Stimulated activated CD8-positive, alpha-beta memory T cell treated with anti-CD3 and anti-CD28 coated beads, Interleukin-12 subunit alpha, Interleukin-12 subunit beta, amount 100 ng/mL, for 4 hours (primary cell): ENCODE results near the gene INPP5F.
"Not testable (repeated sequence)": the region's sequence is repeated elsewhere in the genome, so short reads cannot be mapped to it uniquely, and the experiment has no call there.

Experiments
- DNase-seq: peaks from one replicate; pipeline ENCODE4 v3.0.0-alpha.2; 2020; ENCODE audit warnings: low read depth

INPP5F gene

DNA sequence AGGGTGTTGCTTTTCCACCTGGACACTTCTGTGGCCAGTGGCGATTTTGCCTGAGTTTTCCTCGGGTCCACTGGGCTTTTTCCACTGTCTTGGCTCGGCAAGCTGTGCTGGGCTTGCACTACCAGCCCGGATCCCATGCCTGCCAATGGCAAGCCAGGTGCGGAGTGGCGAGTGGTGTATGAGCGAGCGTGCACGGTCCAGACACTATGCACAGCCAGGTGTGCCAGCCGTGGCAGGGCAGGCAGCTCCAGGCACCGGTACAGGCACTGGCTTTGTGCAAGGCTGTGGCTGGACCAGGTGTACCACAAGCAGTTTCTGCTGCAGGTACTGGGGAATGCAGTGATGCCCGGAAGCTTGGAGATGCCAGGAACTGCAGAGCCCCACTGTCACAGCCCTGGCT, 22.1 kb downstream of the INPP5F start:
- no peak for DNase-seq

- DNase-seq: no peak
Measured at GRCh38 chr10:119748871-119749270, 23.0 kb downstream of the INPP5F start.

DNA sequence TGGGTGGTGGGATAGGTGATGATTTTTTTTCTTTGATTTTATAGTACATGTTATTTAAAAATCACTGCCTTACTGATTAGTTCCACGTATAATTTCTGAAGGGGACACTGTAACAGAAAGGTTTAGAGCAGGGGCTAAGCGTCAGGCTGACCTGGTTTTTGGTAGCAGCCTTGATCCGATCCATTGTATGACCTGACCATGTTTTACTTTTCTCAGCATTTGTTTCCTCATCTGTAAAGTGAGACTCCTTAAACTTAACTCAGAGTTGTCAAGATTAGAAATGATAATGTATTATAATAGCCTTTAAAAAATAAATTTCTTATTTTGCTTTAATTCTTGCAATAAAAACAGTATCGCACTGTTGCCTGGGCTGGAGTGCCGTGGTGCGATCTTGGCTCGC, 23.6 kb downstream of the INPP5F start:
- DNase-seq: no peak

GRCh38 chr10:119750391-119751230, 24.8 kb downstream of the INPP5F start:
- no peak for DNase-seq

GRCh38 chr10:119753309-119753708, 27.5 kb downstream of the INPP5F start:
- no peak for DNase-seq

GRCh38 chr10:119754085-119754484, 28.2 kb downstream of the INPP5F start:
- DNase-seq: no peak

DNA sequence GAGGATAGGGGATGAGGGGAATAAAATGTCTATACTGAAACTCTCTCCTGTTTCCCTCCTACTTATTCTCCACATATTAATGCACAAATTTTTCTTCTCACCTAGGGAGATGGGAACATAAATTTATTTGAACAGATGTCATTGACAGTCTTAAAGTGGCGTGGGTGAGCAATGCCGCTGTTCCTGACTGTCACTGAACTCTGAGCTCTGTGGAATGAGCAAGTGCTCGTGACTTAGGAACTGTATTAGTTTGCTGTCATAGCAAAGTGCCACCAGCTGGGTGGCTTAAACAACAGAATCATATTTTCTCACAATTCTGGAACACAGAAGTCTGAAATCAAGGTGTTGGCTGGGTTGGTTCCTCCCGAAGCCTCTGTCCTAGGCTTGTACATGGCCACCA, 29.1 kb downstream of the INPP5F start:
- DNase-seq: no peak

DNA sequence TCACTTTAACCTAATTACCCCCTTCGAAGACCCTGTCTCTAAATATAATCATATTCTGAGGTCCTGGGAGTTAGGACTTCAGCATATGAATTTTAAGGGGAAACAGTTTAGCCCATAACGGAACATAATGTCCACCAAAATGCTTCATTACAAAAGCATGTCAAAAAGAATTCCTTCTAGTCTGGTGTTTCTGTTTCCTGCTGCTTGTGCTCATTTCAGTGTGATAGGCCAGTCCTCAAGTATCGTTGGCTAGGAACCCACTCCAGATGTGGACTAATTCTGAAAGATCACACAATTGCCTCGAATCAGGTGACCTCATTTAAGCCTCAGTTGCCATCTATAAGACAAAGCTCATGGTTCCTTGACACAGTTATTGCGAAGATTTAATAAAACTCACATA, 29.6 kb downstream of the INPP5F start:
- DNase-seq: no peak

DNA sequence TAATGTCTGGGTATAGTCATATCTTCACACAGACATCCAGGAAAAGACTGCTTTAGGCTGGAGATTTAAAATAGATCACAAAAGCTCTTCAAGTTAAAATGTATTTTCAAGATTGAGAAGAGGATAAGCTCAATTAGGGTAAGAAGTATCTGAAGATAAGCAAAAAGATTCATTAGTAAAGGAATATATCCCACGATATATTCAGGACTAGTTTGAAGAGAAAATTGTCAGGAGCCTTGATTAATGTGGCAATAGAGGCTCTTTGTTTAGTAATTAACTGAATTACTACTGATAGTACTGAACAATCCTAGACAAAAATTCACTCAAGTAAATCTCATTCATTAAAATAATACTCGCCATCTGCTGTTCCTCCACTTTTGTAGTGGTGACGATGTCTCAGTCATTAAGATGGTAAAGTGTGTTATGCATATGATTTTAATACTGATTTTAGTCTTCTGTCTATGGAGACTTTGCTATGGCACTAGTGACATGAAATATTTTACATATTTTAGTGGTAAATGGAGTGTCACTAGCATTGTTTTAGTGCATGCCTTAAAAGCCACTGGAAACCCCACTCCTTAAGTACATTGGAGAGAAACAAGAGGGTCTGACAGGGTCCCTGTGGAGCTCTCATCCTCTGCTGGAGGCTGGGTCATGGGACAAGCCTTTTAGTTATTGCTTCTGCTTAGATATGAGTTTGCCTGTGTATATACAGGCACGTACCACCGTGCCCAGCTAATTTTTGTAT, 32.8 kb downstream of the INPP5F start:
- DNase-seq: no peak

- DNase-seq: no peak
Measured at GRCh38 chr10:119759832-119760231, 34.0 kb downstream of the INPP5F start.

DNA sequence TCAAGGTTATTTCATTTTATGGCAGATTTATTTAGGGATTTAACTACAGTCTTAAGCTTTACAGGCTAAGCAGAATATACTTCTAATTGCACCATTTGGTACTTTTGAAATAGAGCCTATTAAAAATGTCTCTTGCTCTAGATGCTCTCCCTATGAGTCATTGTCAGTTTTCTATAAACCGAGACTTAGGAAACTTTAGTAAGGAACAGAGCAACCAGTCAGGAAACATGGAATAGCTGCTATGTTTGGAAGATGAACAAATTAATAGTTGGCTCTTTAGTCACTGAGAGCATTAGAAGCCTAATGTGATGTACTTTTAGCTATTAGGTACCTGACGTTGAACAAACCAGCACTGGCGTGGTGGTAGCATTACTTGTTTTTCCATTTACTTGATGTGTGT, 35.3 kb downstream of the INPP5F start:
- DNase-seq: no peak

GRCh38 chr10:119762035-119762434, 36.2 kb downstream of the INPP5F start:
- no peak for DNase-seq

DNA sequence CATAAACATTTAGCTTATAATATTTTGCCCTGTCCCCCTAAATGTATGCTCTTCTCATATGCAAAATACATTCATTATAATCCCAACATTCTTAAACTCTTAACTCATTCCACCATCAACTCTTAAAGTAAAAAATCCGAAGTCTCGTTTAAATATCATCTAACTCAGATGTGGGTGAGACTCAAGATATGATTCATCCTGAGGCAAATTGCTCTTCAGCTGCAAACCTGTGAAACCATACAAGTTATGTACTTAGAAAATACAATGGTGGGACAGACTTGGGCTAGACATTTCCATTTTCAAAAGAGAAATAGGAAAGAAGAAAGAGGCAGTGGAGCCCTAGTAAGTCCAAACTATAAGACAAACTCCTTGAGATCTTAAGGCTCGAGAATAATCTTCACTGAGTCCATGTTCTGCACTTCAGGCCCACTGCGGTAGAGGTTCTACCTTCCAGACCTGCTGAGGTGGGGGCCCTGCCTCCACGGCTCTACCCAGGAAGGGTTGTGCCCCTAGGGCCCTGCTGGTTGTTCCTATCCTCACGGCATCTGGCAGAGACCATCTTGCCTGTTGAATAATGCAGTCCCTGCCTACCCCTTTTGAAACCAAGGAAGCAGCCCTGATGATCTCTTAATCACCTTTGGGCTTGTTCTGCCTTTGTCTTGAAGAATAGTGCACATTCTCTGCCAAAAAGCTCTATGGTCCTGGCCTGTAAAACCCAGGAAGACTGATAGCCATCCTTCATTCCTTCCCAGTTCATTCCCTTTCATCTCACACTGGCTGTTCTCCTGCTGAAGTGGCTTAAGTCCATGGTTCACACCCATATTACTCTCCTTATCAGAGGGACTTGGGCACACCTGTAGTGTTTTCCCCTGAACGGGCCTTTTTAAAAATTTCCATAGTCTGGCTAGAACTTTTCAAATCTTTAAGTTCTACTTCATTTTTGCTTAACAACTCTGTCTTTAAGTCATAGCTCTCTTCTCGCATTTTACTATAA, 37.3 kb downstream of the INPP5F start:
- DNase-seq: no peak

- no peak for DNase-seq
Measured at GRCh38 chr10:119768455-119769094, 42.7 kb downstream of the INPP5F start.

DNA sequence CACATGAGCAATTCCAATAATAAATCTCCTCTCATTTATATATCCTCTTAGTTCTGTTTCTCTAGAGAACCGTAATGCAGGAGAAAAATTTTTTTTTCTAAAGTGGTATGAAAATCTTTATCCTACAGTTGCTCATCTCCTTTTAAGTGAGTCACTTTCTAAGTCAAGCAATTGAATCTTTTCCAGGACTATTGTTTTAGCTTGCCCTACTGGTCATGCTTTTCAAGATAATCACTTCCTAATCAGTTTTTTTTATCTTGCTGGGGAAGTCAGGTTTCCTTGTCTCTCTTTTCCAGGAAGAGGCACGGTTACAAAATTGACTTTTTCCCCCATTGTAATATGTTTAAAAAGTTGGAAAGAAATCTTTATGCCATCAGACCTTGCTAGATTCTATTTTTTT, 44.0 kb downstream of the INPP5F start:
- no peak for DNase-seq

DNA sequence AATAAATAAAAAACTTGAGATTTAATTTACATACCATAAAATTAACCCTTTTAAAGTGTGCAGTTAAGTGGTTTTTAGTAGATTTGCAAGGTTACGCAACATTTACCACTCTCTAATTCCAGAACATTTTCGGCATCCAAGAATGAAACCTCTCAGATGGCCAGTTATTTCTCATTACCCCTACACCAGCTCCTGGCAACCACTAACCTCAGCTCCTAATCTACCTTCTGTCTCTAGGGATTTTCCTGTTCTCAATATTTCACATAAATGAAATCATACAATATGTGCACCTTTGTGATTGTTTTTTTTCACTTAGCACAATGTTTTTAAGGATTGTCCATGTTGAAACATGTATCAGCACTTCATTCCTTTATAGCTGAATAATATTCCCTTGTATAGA, 45.1 kb downstream of the INPP5F start:
- DNase-seq: no peak

DNA sequence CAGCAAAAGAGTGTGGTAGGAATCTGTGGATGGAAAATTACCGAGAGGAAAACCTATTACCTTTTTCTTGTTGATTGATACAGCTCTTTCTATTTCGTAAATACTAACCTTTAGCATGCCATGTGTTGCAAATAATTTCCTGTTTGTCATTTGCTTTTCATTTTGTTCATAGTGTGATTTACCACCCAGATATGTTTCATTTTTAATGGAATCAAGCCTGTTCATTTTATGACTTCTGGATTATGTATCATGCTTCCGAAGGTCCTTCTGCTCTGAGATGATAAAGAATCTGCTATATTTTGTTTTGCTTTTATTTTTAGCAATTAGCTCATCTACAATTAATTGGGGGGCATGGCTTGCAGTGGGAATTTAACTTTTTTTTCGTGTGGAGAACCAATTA, 46.5 kb downstream of the INPP5F start:
- DNase-seq: no peak

DNA sequence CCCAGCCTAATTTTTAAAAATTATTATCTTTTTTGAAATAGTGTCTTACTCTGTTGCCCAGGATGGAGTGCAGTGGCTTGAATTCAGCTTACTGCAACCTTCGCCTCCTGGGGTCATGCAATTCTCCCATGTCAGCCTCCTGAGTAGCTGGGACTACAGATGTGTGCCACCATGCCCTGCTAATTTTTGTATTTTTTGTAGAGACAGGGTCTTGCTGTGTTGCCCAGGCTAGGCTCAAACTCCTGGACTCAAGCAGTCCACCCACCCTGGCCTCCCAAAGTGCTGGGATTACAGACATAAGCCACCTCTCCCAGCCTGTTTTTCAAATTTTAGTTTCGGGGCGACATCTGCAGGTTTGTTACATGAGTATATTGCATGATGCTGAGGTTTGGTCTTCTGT, 47.2 kb downstream of the INPP5F start:
- DNase-seq: not testable (repeated sequence)

GRCh38 chr10:119775529-119775928, 49.7 kb downstream of the INPP5F start:
- no peak for DNase-seq

DNA sequence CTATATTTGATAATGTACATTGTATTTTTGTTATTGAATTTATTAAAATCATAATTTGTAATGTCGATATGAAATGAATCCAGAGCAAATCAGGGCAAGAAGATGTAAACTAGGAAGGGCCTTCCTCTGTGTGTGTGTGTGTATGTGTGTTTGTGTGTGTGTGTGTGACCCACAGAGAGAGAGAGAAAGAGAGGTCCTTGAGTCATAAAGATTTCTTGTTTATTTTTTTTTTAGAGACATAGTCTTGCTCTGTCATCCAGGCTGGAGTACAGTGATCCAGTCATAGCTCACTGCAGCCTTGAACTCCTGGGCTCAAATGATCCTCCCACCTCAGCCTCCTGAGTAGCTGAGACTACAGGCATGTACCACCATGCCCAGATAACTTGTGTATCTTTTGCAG, 50.7 kb downstream of the INPP5F start:
- DNase-seq: no peak

GRCh38 chr10:119777686-119778085, 51.8 kb downstream of the INPP5F start:
- DNase-seq: no peak
